Lower leg skin (tissue), 3 donors: Measurements from ENCODE around the gene PRIM2.
"Not testable (repeated sequence)": the region's sequence is repeated elsewhere in the genome, so short reads cannot be mapped to it uniquely, and the experiment has no call there.

ENCODE experiments used
- CTCF ChIP-seq, 3 donors: fragments of 450-650 bp; IDR thresholded peaks; one replicate each; pipeline ENCODE4 v1.5.1; 2016; ENCODE audit warnings: antibody characterized with exemption in 3 of 3, mild to moderate bottlenecking in 3 of 3, moderate library complexity in 2 of 3
- POLR2A ChIP-seq, 2 donors: fragments of 450-650 bp; IDR thresholded peaks; one replicate each; pipeline ENCODE4 v1.6.1; 2016 to 2017; ENCODE audit warnings: antibody characterized with exemption in 2 of 2, mild to moderate bottlenecking in 1 of 2, moderate library complexity in 1 of 2

GRCh38 chr6:57519198-57519597, 201.8 kb downstream of the PRIM2 start:
- TF ChIP-seq CTCF, POLR2A (IDR thresholded peaks at IDR 0.05): not testable (repeated sequence)
